Gastroesophageal sphincter (tissue), 3 donors: ENCODE data around the gene IZUMO4.

Experiments used
- CTCF ChIP-seq, 4 experiments: fragments of 200-600 bp in 2 of 4; fragments of 450-650 bp in 2 of 4; sonication (generic) in 1 of 4; IDR thresholded peaks; one replicate each; pipeline ENCODE4 v1.5.1; 2017 to 2019; ENCODE audit warnings: antibody characterized with exemption in 4 of 4, mild to moderate bottlenecking in 2 of 4, moderate library complexity in 2 of 4
- EP300 ChIP-seq: sonication (generic); formaldehyde crosslinking; IDR thresholded peaks from one replicate; pipeline ENCODE4 v1.6.1; 2017; ENCODE audit warnings: antibody characterized with exemption, mild to moderate bottlenecking
- POLR2A ChIP-seq, 2 donors: fragments of 450-650 bp; IDR thresholded peaks; one replicate each; pipeline ENCODE4 v1.6.1; 2017; ENCODE audit warnings: antibody characterized with exemption in 2 of 2, mild to moderate bottlenecking in 2 of 2, moderate library complexity in 1 of 2

DNA sequence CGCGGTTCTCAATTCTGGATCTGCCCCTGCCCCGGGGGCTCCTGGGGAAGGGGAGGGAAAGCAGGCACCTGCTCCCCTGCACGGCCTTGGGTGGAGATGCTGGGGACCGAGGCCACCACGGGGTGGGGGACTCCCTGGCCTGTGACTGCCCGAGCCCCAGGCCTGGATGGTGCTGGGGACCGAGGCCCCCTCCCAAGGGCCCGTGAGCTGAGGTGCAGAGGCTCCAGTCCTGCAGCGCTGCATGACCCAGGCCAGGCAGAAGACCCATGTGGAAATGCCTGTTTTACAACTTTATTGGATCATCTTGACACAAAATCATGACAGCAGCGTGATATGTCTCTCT lies 4.0 kb downstream of the IZUMO4 start:
- no peak for TF ChIP-seq CTCF (IDR thresholded peaks at IDR 0.05)
- no peak for TF ChIP-seq EP300
- no peak for TF ChIP-seq POLR2A (IDR thresholded peaks at IDR 0.05)
